22Rv1 (cell line): ENCODE measurements around the gene RBMS3.

ENCODE experiments used
- ZFX ChIP-seq: fragments of 450-650 bp; IDR thresholded peaks from 2 replicates; pipeline ENCODE4 v1.6.1; 2017; ENCODE audit warnings: antibody characterized with exemption, borderline replicate concordance
- TF ChIP-seq, protein P1 (sequence below): fragments of 450-650 bp; IDR thresholded peaks from 2 replicates; pipeline ENCODE4 v1.5.1; 2017; ENCODE audit warnings: mild to moderate bottlenecking

DNA sequence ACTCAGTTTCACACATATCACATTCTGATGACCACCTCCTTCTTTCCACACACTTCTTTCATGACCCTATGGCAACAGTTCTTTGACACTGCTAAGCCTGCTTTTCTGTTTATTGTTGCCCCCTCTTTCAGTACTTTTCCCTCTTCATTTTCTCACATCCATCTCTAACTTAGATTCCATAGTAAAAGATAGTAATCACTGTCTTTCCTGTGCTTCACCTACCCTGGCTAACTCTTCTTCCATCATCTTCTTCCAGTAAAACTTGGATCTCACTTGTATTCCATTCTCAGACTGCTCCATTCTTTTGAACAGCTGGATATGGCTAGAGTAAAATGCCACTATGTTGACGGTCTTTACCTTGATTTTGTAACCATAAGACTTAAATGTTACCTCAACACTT lies 692.9 kb downstream of the RBMS3 start:
- TF ChIP-seq, protein P1, sequence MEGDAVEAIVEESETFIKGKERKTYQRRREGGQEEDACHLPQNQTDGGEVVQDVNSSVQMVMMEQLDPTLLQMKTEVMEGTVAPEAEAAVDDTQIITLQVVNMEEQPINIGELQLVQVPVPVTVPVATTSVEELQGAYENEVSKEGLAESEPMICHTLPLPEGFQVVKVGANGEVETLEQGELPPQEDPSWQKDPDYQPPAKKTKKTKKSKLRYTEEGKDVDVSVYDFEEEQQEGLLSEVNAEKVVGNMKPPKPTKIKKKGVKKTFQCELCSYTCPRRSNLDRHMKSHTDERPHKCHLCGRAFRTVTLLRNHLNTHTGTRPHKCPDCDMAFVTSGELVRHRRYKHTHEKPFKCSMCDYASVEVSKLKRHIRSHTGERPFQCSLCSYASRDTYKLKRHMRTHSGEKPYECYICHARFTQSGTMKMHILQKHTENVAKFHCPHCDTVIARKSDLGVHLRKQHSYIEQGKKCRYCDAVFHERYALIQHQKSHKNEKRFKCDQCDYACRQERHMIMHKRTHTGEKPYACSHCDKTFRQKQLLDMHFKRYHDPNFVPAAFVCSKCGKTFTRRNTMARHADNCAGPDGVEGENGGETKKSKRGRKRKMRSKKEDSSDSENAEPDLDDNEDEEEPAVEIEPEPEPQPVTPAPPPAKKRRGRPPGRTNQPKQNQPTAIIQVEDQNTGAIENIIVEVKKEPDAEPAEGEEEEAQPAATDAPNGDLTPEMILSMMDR: no peak
- TF ChIP-seq ZFX: no peak
